WTC11 (cell line): ENCODE results near the gene HMCN1. TPM values are rescaled to one million over a fixed set of nuclear protein-coding genes. Genes with fewer than 3 reads are reported as not detected.

Source experiments
- ATAC-seq: fragments of 200-7000 bp; cut with Tn5 transposase; 2 replicates; pipeline ENCODE4 v1.10.0; 2021; ENCODE audit warnings: mild to moderate bottlenecking, moderate library complexity
- CTCF ChIA-PET: fragments of 300-600 bp; sonication (Branson Sonifier 250); formaldehyde crosslinking; loops from one replicate; lab custom pipeline; 2021; ENCODE audit warnings: antibody characterized with exemption; lab: Charles Lee
- POLR2A ChIA-PET: fragments of 350-600 bp; sonication (Branson Sonifier 250); formaldehyde crosslinking; loops from one replicate; lab custom pipeline; 2021; ENCODE audit warnings: antibody characterized with exemption; lab: Charles Lee
- DNase-seq: peaks from one replicate; pipeline ENCODE4 v3.0.0; 2021; ENCODE audit warnings: low spot score
- H3K27ac Mint-ChIP-seq: 2 replicates; pipeline ENCODE4 v1.8.0; 2021; ENCODE audit warnings: mixed read lengths
- H3K27me3 Mint-ChIP-seq: 2 replicates; pipeline ENCODE4 v1.8.0; 2021; ENCODE audit warnings: low read depth, mild to moderate bottlenecking, moderate library complexity, mixed read lengths
- H3K36me3 Mint-ChIP-seq: 2 replicates; pipeline ENCODE4 v1.8.0; 2021; ENCODE audit warnings: mixed read lengths
- H3K4me1 Mint-ChIP-seq: 2 replicates; pipeline ENCODE4 v1.8.0; 2022; ENCODE audit warnings: mixed read lengths
- H3K4me3 Mint-ChIP-seq: 2 replicates; pipeline ENCODE4 v1.8.0; 2021; ENCODE audit warnings: mild to moderate bottlenecking, moderate library complexity, mixed read lengths
- H3K9me3 Mint-ChIP-seq: 2 replicates; pipeline ENCODE4 v1.8.0; 2021; ENCODE audit warnings: mixed read lengths
- ATF3 ChIP-seq: sonication (generic); formaldehyde crosslinking; conservative IDR thresholded peaks from 2 replicates; pipeline ENCODE4 v1.8.1; 2022; ENCODE audit warnings: mild to moderate bottlenecking, missing genetic modification reagents
- CREM ChIP-seq: sonication (generic); formaldehyde crosslinking; IDR thresholded peaks from 2 replicates; pipeline ENCODE4 v1.8.1; 2022; ENCODE audit warnings: mild to moderate bottlenecking, missing genetic modification reagents, moderate library complexity
- CTCF ChIP-seq: fragments of 200-600 bp; IDR thresholded peaks from 2 replicates; pipeline ENCODE4 v1.8.0; 2022; ENCODE audit warnings: antibody characterized with exemption
- ERG ChIP-seq: fragments of 250-450 bp; sonication (Bioruptor Pico); IDR thresholded peaks from 2 replicates; pipeline ENCODE4 v1.8.0; 2021; ENCODE audit warnings: mild to moderate bottlenecking
- FOXK1 ChIP-seq: sonication (generic); formaldehyde crosslinking; IDR thresholded peaks from 2 replicates; pipeline ENCODE4 v1.8.0; 2022; ENCODE audit warnings: mild to moderate bottlenecking, moderate library complexity, missing genetic modification reagents
- FOXP4 ChIP-seq: sonication (generic); formaldehyde crosslinking; IDR thresholded peaks from 2 replicates; pipeline ENCODE4 v1.8.0; 2022; ENCODE audit warnings: mild to moderate bottlenecking, missing genetic modification reagents
- HMGXB4 ChIP-seq: sonication (generic); formaldehyde crosslinking; IDR thresholded peaks from 2 replicates; pipeline ENCODE4 v1.8.1; 2023; ENCODE audit warnings: mild to moderate bottlenecking, moderate library complexity, missing genetic modification reagents
- MAX ChIP-seq: sonication (generic); formaldehyde crosslinking; IDR thresholded peaks from 2 replicates; pipeline ENCODE4 v1.8.0; 2022; ENCODE audit warnings: mild to moderate bottlenecking, missing genetic modification reagents
- MYBL2 ChIP-seq: sonication (generic); formaldehyde crosslinking; IDR thresholded peaks from 2 replicates; pipeline ENCODE4 v1.8.1; 2023; ENCODE audit warnings: mild to moderate bottlenecking, moderate library complexity, missing genetic modification reagents
- PREB ChIP-seq: sonication (generic); formaldehyde crosslinking; IDR thresholded peaks from 2 replicates; pipeline ENCODE4 v1.8.1; 2022; ENCODE audit warnings: mild to moderate bottlenecking, missing genetic modification reagents, moderate library complexity, borderline replicate concordance
- SMAD4 ChIP-seq: sonication (generic); formaldehyde crosslinking; IDR thresholded peaks from 2 replicates; pipeline ENCODE4 v1.8.0; 2022; ENCODE audit warnings: mild to moderate bottlenecking, missing genetic modification reagents
- ZBTB21 ChIP-seq: sonication (generic); formaldehyde crosslinking; IDR thresholded peaks from 2 replicates; pipeline ENCODE4 v1.8.1; 2023; ENCODE audit warnings: mild to moderate bottlenecking, missing genetic modification reagents, borderline replicate concordance
- ZBTB43 ChIP-seq: sonication (generic); formaldehyde crosslinking; IDR thresholded peaks from 2 replicates; pipeline ENCODE4 v1.8.1; 2023; ENCODE audit warnings: mild to moderate bottlenecking, missing genetic modification reagents
- ZMAT4 ChIP-seq: fragments of 250-450 bp; sonication (Bioruptor Pico); IDR thresholded peaks from 2 replicates; pipeline ENCODE4 v1.9.0; 2021; ENCODE audit warnings: mild to moderate bottlenecking
- ZNF281 ChIP-seq: sonication (generic); formaldehyde crosslinking; IDR thresholded peaks from 2 replicates; pipeline ENCODE4 v1.8.0; 2023; ENCODE audit warnings: mild to moderate bottlenecking, missing genetic modification reagents
- ZNF317 ChIP-seq: sonication (generic); formaldehyde crosslinking; IDR thresholded peaks from 2 replicates; pipeline ENCODE4 v1.8.1; 2023; ENCODE audit warnings: low read depth, mild to moderate bottlenecking, moderate library complexity, missing genetic modification reagents, borderline replicate concordance
- ZNF416 ChIP-seq: fragments of 250-450 bp; sonication (Bioruptor Pico); IDR thresholded peaks from 2 replicates; pipeline ENCODE4 v1.9.0; 2021; ENCODE audit warnings: mild to moderate bottlenecking, inconsistent platforms
- ZNF671 ChIP-seq: fragments of 250-450 bp; sonication (Bioruptor Pico); IDR thresholded peaks from 2 replicates; pipeline ENCODE4 v1.8.0; 2021; ENCODE audit warnings: mild to moderate bottlenecking
- ZSCAN18 ChIP-seq: fragments of 250-450 bp; sonication (Bioruptor Pico); IDR thresholded peaks from 2 replicates; pipeline ENCODE4 v2.1.2; 2022; ENCODE audit warnings: mild to moderate bottlenecking, moderate library complexity
- total RNA-seq: library from RNA; stranded (reverse); gene quantifications from 3 replicates; pipeline ENCODE4 v1.2.3, GENCODE V29; 2021

Gene HMCN1
- total RNA-seq, 1 experiment from 2014 or later: 5.6 TPM

- Mint-ChIP-seq H3K27ac (no peak overlapping the region), H3K4me1 (peaks cover 19% of the 10 kb centered on the region), H3K4me3 (no peak overlapping the region), H3K9me3 (no peaks in the 10 kb centered on the region), H3K27me3 (no peaks in the 10 kb centered on the region), H3K36me3 (no peaks in the 10 kb centered on the region)
- CTCF ChIA-PET: no interaction called here
- TF ChIP-seq ZNF416 (no peak), ZSCAN18 (CRISPR knock-in tag) (no peak), MAX (CRISPR knock-in tag) (no peak), FOXK1 (no peak), ZNF317 (CRISPR knock-in tag) (no peak), ZMAT4 (no peak), ZNF281 (no peak), ZNF671 (CRISPR knock-in tag) (no peak), ERG (CRISPR knock-in tag) (no peak), MYBL2 (CRISPR knock-in tag) (no peak), PREB (no peak), CTCF (no peak), HMGXB4 (CRISPR knock-in tag) (no peak)
- DNase-seq (no peak), ATAC-seq (peak; percentile 46)
- POLR2A ChIA-PET: no interaction called here
Measured at GRCh38 chr1:185849014-185849413, 114.8 kb downstream of the HMCN1 start.

GRCh38 chr1:185850366-185850765 is 116.2 kb downstream of the HMCN1 start:
- no peak overlapping the region for H3K4me3 Mint-ChIP-seq
- no peaks in the 10 kb centered on the region for H3K9me3 Mint-ChIP-seq
- peak; percentile 97 for ATAC-seq
- no peak for TF ChIP-seq ZBTB43 (CRISPR knock-in tag)
- TF ChIP-seq ATF3: no peak
- no peak for TF ChIP-seq FOXP4
- no peak for TF ChIP-seq SMAD4 (CRISPR knock-in tag)
- TF ChIP-seq CREM: no peak
- no peak for TF ChIP-seq ZBTB21
- TF ChIP-seq, all 79 proteins: peak for 0
- no peak for DNase-seq
- Mint-ChIP-seq H3K36me3 (no peaks in the 10 kb centered on the region), H3K27me3 (no peaks in the 10 kb centered on the region), H3K27ac (no peak overlapping the region), H3K4me1 (peaks cover 21% of the 10 kb centered on the region)
- CTCF ChIA-PET: no interaction called here
- POLR2A ChIA-PET: no interaction called here
